A549 (cell line): Measurements from ENCODE around the gene PODXL2.

ENCODE experiments used
- EP300 ChIP-seq, 2 experiments: fragments of >200 bp; sonication (Bioruptor Twin); formaldehyde crosslinking; IDR thresholded peaks; 2 replicates in 1 of 2; 3 replicates in 1 of 2; pipeline ENCODE4 v1.6.1; 2016 to 2017
- JUN ChIP-seq, 2 experiments: fragments of >200 bp; sonication (Bioruptor Twin); formaldehyde crosslinking; IDR thresholded peaks; 2 replicates in 1 of 2; 3 replicates in 1 of 2; pipeline ENCODE4 v1.6.1; 2016 to 2017
- RAD21 ChIP-seq, 2 experiments: fragments of >200 bp in 1 of 2; sonication (Bioruptor Twin) in 1 of 2; formaldehyde crosslinking in 1 of 2; IDR thresholded peaks in 1 of 2; conservative IDR thresholded peaks in 1 of 2; 2 replicates in 1 of 2; 3 replicates in 1 of 2; pipeline ENCODE4 v1.6.1; 2012 to 2018; ENCODE audit warnings: inconsistent platforms in 1 of 2
- SMC3 ChIP-seq: fragments of >200 bp; sonication (Bioruptor Twin); formaldehyde crosslinking; IDR thresholded peaks from 3 replicates; pipeline ENCODE4 v1.6.1; 2018; ENCODE audit warnings: inconsistent platforms
- TF ChIP-seq, protein P1 (sequence below): fragments of 150-350 bp; IDR thresholded peaks from 2 replicates; pipeline ENCODE4 v1.6.1; 2014; ENCODE audit warnings: low read depth, mild to moderate bottlenecking, low read length

- TF ChIP-seq, protein P1, sequence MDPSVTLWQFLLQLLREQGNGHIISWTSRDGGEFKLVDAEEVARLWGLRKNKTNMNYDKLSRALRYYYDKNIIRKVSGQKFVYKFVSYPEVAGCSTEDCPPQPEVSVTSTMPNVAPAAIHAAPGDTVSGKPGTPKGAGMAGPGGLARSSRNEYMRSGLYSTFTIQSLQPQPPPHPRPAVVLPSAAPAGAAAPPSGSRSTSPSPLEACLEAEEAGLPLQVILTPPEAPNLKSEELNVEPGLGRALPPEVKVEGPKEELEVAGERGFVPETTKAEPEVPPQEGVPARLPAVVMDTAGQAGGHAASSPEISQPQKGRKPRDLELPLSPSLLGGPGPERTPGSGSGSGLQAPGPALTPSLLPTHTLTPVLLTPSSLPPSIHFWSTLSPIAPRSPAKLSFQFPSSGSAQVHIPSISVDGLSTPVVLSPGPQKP, result no peak
- no peak for TF ChIP-seq RAD21 (conservative IDR thresholded peaks at IDR 0.05 in 1 of 2, IDR thresholded peaks at IDR 0.05 in 1 of 2)
- no peak for TF ChIP-seq EP300 (IDR thresholded peaks at IDR 0.05)
- TF ChIP-seq JUN (IDR thresholded peaks at IDR 0.05), result no peak
- no peak for TF ChIP-seq SMC3
These were observed 48.5 kb upstream of the PODXL2 start for GRCh38 chr3:127580327-127581060.
